H1 (cell line): ENCODE measurements around the gene MEGF11. TPM values are rescaled to one million over a fixed set of nuclear protein-coding genes. Genes with fewer than 3 reads are reported as not detected.

Source experiments
- CTCF ChIA-PET: fragments of 300-600 bp; sonication (Branson Sonifier 250); formaldehyde crosslinking; loops from one replicate; lab custom pipeline; 2021; ENCODE audit not compliant: partially characterized antibody; lab: Charles Lee
- POLR2A ChIA-PET: fragments of 300-600 bp; sonication (Branson Sonifier 250); formaldehyde crosslinking; loops from one replicate; lab custom pipeline; 2021; ENCODE audit warnings: inconsistent platforms; ENCODE audit not compliant: partially characterized antibody; lab: Charles Lee
- DNase-seq, 2 experiments: peaks; one replicate each; pipeline versions ENCODE4 v3.0.0 to v3.0.0-alpha.2; 2010 to 2022; ENCODE audit warnings: low spot score in 2 of 2, low read depth in 1 of 2, mixed read lengths in 1 of 2
- FAIRE-seq: peaks from 2 replicates; lab custom pipeline; 2011; peaks lifted over from hg19 to GRCh38; lab: Jason Lieb, UNC
- H2AFZ ChIP-seq: 2 replicates; pipeline ENCODE4 v1.8.1; 2012; ENCODE audit warnings: low read length, inconsistent platforms
- H2AK5ac ChIP-seq: 2 replicates; pipeline ENCODE4 v1.6.1; 2013; ENCODE audit warnings: low read depth, low read length
- H2BK120ac ChIP-seq: replicated peaks from 2 replicates; pipeline ENCODE3; 2013; ENCODE audit warnings: low read depth, low read length, inconsistent platforms
- H2BK12ac ChIP-seq: 2 replicates; pipeline ENCODE4 v1.6.1; 2013; ENCODE audit warnings: low read depth, low read length
- H2BK15ac ChIP-seq: 2 replicates; pipeline ENCODE4 v1.6.1; 2013; ENCODE audit warnings: low read length
- H2BK20ac ChIP-seq: 2 replicates; pipeline ENCODE4 v1.6.1; 2013; ENCODE audit warnings: low read length
- H2BK5ac ChIP-seq: 2 replicates; pipeline ENCODE4 v1.6.1; 2013; ENCODE audit warnings: low read depth, low read length
- H3K14ac ChIP-seq: 2 replicates; pipeline ENCODE4 v1.6.1; 2013; ENCODE audit warnings: inconsistent platforms; ENCODE audit not compliant: insufficient read length
- H3K18ac ChIP-seq: 2 replicates; pipeline ENCODE4 v1.6.1; 2013; ENCODE audit warnings: low read length; ENCODE audit errors: extremely low read depth
- H3K23ac ChIP-seq: 2 replicates; pipeline ENCODE4 v1.6.1; 2013; ENCODE audit warnings: inconsistent platforms; ENCODE audit not compliant: insufficient read length
- H3K23me2 ChIP-seq: 2 replicates; pipeline ENCODE4 v1.6.1; 2013; ENCODE audit warnings: low read depth, low read length
- H3K27ac ChIP-seq: 2 replicates; pipeline ENCODE4 v1.6.1; 2011; ENCODE audit warnings: low read depth, low read length, inconsistent platforms
- H3K27me3 ChIP-seq, 4 experiments: replicated peaks in 1 of 4; 1 replicate in 1 of 4; 2 replicates in 3 of 4; pipeline versions ENCODE4 v1.6.1 to v1.8.1; 2011 to 2013; ENCODE audit warnings: low read length in 3 of 4, mild to moderate bottlenecking in 3 of 4, inconsistent platforms in 2 of 4, mixed read lengths in 2 of 4, moderate library complexity in 1 of 4; ENCODE audit not compliant: control insufficient read depth in 3 of 4, insufficient read depth in 3 of 4; ENCODE audit errors: extremely low read depth in 1 of 4
- H3K36me3 ChIP-seq, 4 experiments: 2 replicates each; pipeline versions ENCODE4 v1.6.1 to v1.8.1; 2011 to 2013; ENCODE audit warnings: mild to moderate bottlenecking in 4 of 4, low read length in 3 of 4, moderate library complexity in 2 of 4, control low read depth in 1 of 4, inconsistent platforms in 1 of 4; ENCODE audit not compliant: insufficient read depth in 4 of 4, control insufficient read depth in 2 of 4
- H3K4ac ChIP-seq: replicated peaks from 2 replicates; pipeline ENCODE3; 2013; ENCODE audit warnings: low read length, low read depth, mixed read lengths, inconsistent platforms; ENCODE audit not compliant: insufficient read length
- H3K4me1 ChIP-seq, 4 experiments: replicated peaks in 1 of 4; 1 replicate in 1 of 4; 2 replicates in 3 of 4; pipeline versions ENCODE4 v1.6.1 to v1.8.1; 2011 to 2013; ENCODE audit warnings: low read length in 3 of 4, inconsistent platforms in 2 of 4, mixed read lengths in 1 of 4; ENCODE audit not compliant: insufficient read depth in 4 of 4, control insufficient read depth in 3 of 4
- H3K4me2 ChIP-seq, 2 experiments: 2 replicates each; pipeline versions ENCODE4 v1.6.1 to v1.8.1; 2011 to 2013; ENCODE audit warnings: low read depth in 2 of 2, low read length in 2 of 2, control low read depth in 1 of 2, inconsistent platforms in 1 of 2, mild to moderate bottlenecking in 1 of 2; ENCODE audit not compliant: insufficient read depth in 1 of 2
- H3K4me3 ChIP-seq, 4 experiments: fragments of 200-600, 300-600 bp in 1 of 4; sonication (generic), shearing (Covaris generic), sonication (Bioruptor Twin) in 1 of 4; 2 replicates each; pipeline versions ENCODE4 v1.5.1 to v1.8.1; 2011 to 2016; ENCODE audit warnings: low read length in 4 of 4, low read depth in 3 of 4, control low read depth in 2 of 4, inconsistent platforms in 2 of 4, mild to moderate bottlenecking in 2 of 4, mixed read lengths in 1 of 4, moderate library complexity in 1 of 4; ENCODE audit not compliant: insufficient read depth in 2 of 4; ENCODE audit errors: extremely low read depth in 1 of 4
- H3K56ac ChIP-seq: replicated peaks from 2 replicates; pipeline ENCODE3; 2013; ENCODE audit warnings: low read depth, mild to moderate bottlenecking, mixed read lengths, low read length, inconsistent platforms; ENCODE audit not compliant: insufficient read length
- H3K79me1 ChIP-seq: 2 replicates; pipeline ENCODE4 v1.6.1; 2013; ENCODE audit warnings: low read depth, low read length, control low read depth
- H3K79me2 ChIP-seq, 2 experiments: 2 replicates each; pipeline versions ENCODE4 v1.6.1 to v1.8.1; 2012 to 2013; ENCODE audit warnings: low read length in 2 of 2, mild to moderate bottlenecking in 2 of 2, inconsistent platforms in 1 of 2; ENCODE audit not compliant: insufficient read depth in 2 of 2, control insufficient read depth in 1 of 2
- H3K9ac ChIP-seq, 4 experiments: replicated peaks in 1 of 4; 1 replicate in 1 of 4; 2 replicates in 3 of 4; pipeline versions ENCODE4 v1.6.1 to v1.8.1; 2011 to 2013; ENCODE audit warnings: low read depth in 3 of 4, low read length in 3 of 4, control low read depth in 2 of 4, mild to moderate bottlenecking in 2 of 4, moderate library complexity in 2 of 4, inconsistent platforms in 1 of 4; ENCODE audit errors: extremely low read depth in 1 of 4
- H3K9me3 ChIP-seq, 2 experiments: 2 replicates each; pipeline versions ENCODE4 v1.6.1 to v1.8.1; 2012 to 2013; ENCODE audit warnings: mild to moderate bottlenecking in 2 of 2, moderate library complexity in 2 of 2, control low read depth in 1 of 2, inconsistent platforms in 1 of 2, low read depth in 1 of 2, low read length in 1 of 2, mixed read lengths in 1 of 2; ENCODE audit not compliant: insufficient read depth in 2 of 2
- H4K20me1 ChIP-seq, 2 experiments: replicated peaks in 1 of 2; 2 replicates each; pipeline versions ENCODE3 to v1.8.1; 2011 to 2013; ENCODE audit warnings: inconsistent platforms in 2 of 2, low read length in 2 of 2, mild to moderate bottlenecking in 1 of 2; ENCODE audit not compliant: insufficient read depth in 2 of 2, control insufficient read depth in 1 of 2
- H4K5ac ChIP-seq: 2 replicates; pipeline ENCODE4 v1.6.1; 2013; ENCODE audit warnings: low read length, low read depth, mixed read lengths, inconsistent platforms; ENCODE audit not compliant: insufficient read length
- H4K8ac ChIP-seq: 2 replicates; pipeline ENCODE4 v1.8.0; 2013; ENCODE audit warnings: mild to moderate bottlenecking, moderate library complexity, low read length, inconsistent platforms; ENCODE audit not compliant: insufficient read depth; ENCODE audit errors: extremely low read depth
- H4K91ac ChIP-seq: replicated peaks from 2 replicates; pipeline ENCODE3; 2013; ENCODE audit warnings: low read length, mixed read lengths, inconsistent platforms; ENCODE audit not compliant: insufficient read length
- ATF2 ChIP-seq: IDR thresholded peaks from 2 replicates; pipeline ENCODE4 v1.6.1; 2012; ENCODE audit warnings: low read length, inconsistent platforms
- CBX8 ChIP-seq: fragments of 300-800, 300-1000 bp; sonication (generic); IDR thresholded peaks from 2 replicates; pipeline ENCODE4 v1.7.1; 2016; ENCODE audit warnings: low read depth, low read length, borderline replicate concordance
- CTBP2 ChIP-seq: IDR thresholded peaks from 2 replicates; pipeline ENCODE4 v1.7.0; 2011; ENCODE audit warnings: borderline replicate concordance, mild to moderate bottlenecking, moderate library complexity, mixed read lengths, low read length; ENCODE audit not compliant: insufficient read depth, insufficient read length
- E2F6 ChIP-seq: IDR thresholded peaks from 2 replicates; pipeline ENCODE4 v1.6.1; 2012; ENCODE audit warnings: inconsistent platforms
- JUN ChIP-seq: IDR thresholded peaks from 2 replicates; pipeline ENCODE4 v1.6.1; 2011; ENCODE audit warnings: low read depth, mild to moderate bottlenecking, improper control_type of control experiment, low read length
- JUND ChIP-seq: IDR thresholded peaks from 2 replicates; pipeline ENCODE4 v1.6.1; 2011; ENCODE audit warnings: mild to moderate bottlenecking, improper control_type of control experiment, low read length
- KDM5A ChIP-seq: fragments of 200-600 bp; IDR thresholded peaks from 2 replicates; pipeline ENCODE4 v1.7.1; 2012; ENCODE audit warnings: mild to moderate bottlenecking, low read length, inconsistent platforms, mixed read lengths
- PHF8 ChIP-seq: fragments of 200-600 bp; sonication (generic); conservative IDR thresholded peaks from 2 replicates; pipeline ENCODE4 v1.7.1; 2012; ENCODE audit warnings: low read depth, mild to moderate bottlenecking, inconsistent platforms, low read length, moderate library complexity
- POU5F1 ChIP-seq: IDR thresholded peaks from 2 replicates; pipeline ENCODE4 v1.6.1; 2011; ENCODE audit warnings: low read depth, mild to moderate bottlenecking, low read length, moderate library complexity
- WGBS, 2 experiments: shearing (Covaris generic) in 1 of 2; methylation state at CpG; one replicate each; pipeline versions ENCODE4 v1.1.6 to v1.1.7; 2013 to 2015; ENCODE audit warnings: low lambda C conversion rate in 2 of 2, mixed read lengths in 2 of 2, inconsistent platforms in 1 of 2, low coverage in 1 of 2, missing lambda C conversion rate in 1 of 2; ENCODE audit not compliant: insufficient replicate concordance in 2 of 2, insufficient coverage in 1 of 2, insufficient read length in 1 of 2; ENCODE audit errors: extremely low coverage in 1 of 2, missing lambda C conversion rate in 1 of 2; 5-methylcytosine and 5-hydroxymethylcytosine counted together
- polyA plus RNA-seq, 7 experiments: library from polyadenylated mRNA; depleted of rRNA in 3 of 7; stranded (reverse) in 5 of 7; unstranded in 2 of 7; fragments of >200 nt in 5 of 7; fragments of 200-250 nt in 2 of 7; gene quantifications; 1 replicate in 5 of 7; 2 replicates in 1 of 7; 4 replicates in 1 of 7; pipeline versions ENCODE4 v1.2.1 to v1.2.3, GENCODE V29; 2011 to 2013; ENCODE audit warnings: missing spikeins in 2 of 7, mixed read lengths in 2 of 7
- total RNA-seq: library from RNA; stranded (reverse); fragmentation: NEBNext Ultra II Directional; extraction: Animal tissue kit (Norgen Biotek cat#: 25700); gene quantifications from 2 replicates; pipeline ENCODE4 v1.2.1, GENCODE V29; 2021

MEGF11 gene
- total and polyA plus RNA-seq, 2 of the 8 experiments (the other 6 are each of a cell fraction or from before 2014, with no cell fraction given): 4.4 to 4.8 TPM

- Histone ChIP-seq H3K9me3 (no peaks in the 10 kb centered on the region), H2BK15ac (0 out of 2 replicates have a peak overlapping the region, but pooled peaks have one; percentile 37), H3K23ac (no peak overlapping the region), H3K4me1 (peaks cover 10 to 28% (median 12%) of the 10 kb centered on the region in 4 experiments; a peak in 6 of 7 replicates), H3K56ac (no peak overlapping the region), H3K79me1 (no peaks in the 10 kb centered on the region), H2AK5ac (no peak overlapping the region), H3K4me2 (no peak overlapping the region), H2BK5ac (no peak overlapping the region), H3K9ac (no peak overlapping the region), H2BK20ac (no peak overlapping the region), H3K4me3 (no peak overlapping the region), H4K20me1 (no peaks in the 10 kb centered on the region), H3K36me3 (no peaks in the 10 kb centered on the region), H3K4ac (no peak overlapping the region), H4K91ac (peak overlapping the region; percentile 38), H3K18ac (no peak overlapping the region), H2BK120ac (no peak overlapping the region), H3K14ac (no peak overlapping the region), H3K27ac (no peak overlapping the region), H3K23me2 (no peaks in the 10 kb centered on the region), H3K79me2 (no peaks in the 10 kb centered on the region), H4K5ac (no peak overlapping the region), H4K8ac (no peak overlapping the region), H3K27me3 (no peaks in the 10 kb centered on the region), H2BK12ac (no peak overlapping the region), H2AFZ (no peak overlapping the region)
- CTCF ChIA-PET: interaction anchor here (1.5 to 2.3 kb wide), 7 partner anchors 11 to 106 kb away, joined by 3 to 8 read pairs (median 5); no protein-coding TSS in a partner anchor
- 89% methylated on average over 6 of the region's 6 CpGs; no CpG with 5 or more reads in 1 of the 2 experiments for WGBS, 2 experiments
- DNase-seq (no peak), FAIRE-seq (no peak)
- POLR2A ChIA-PET: no interaction called here
- TF ChIP-seq E2F6 (no peak), CTBP2 (no peak), POU5F1 (no peak), JUN (no peak), ATF2 (no peak), JUND (no peak), PHF8 (no peak), KDM5A (no peak), CBX8 (no peak)
Observed at GRCh38 chr15:66187271-66187670, 66.3 kb downstream of the MEGF11 start.
